Gastroesophageal sphincter (tissue), 3 donors: ENCODE results near the gene IER3.

Experiments used
- CTCF ChIP-seq, 4 experiments: fragments of 200-600 bp in 2 of 4; fragments of 450-650 bp in 2 of 4; sonication (generic) in 1 of 4; IDR thresholded peaks; one replicate each; pipeline ENCODE4 v1.5.1; 2017 to 2019; ENCODE audit warnings: antibody characterized with exemption in 4 of 4, mild to moderate bottlenecking in 2 of 4, moderate library complexity in 2 of 4
- EP300 ChIP-seq: sonication (generic); formaldehyde crosslinking; IDR thresholded peaks from one replicate; pipeline ENCODE4 v1.6.1; 2017; ENCODE audit warnings: antibody characterized with exemption, mild to moderate bottlenecking
- POLR2A ChIP-seq, 2 donors: fragments of 450-650 bp; IDR thresholded peaks; one replicate each; pipeline ENCODE4 v1.6.1; 2017; ENCODE audit warnings: antibody characterized with exemption in 2 of 2, mild to moderate bottlenecking in 2 of 2, moderate library complexity in 1 of 2
- POLR2AphosphoS5 ChIP-seq: sonication (generic); formaldehyde crosslinking; IDR thresholded peaks from one replicate; pipeline ENCODE4 v1.6.1; 2017; ENCODE audit warnings: antibody characterized with exemption

GRCh38 chr6:30705620-30706019, 38.7 kb downstream of the IER3 start:
- TF ChIP-seq CTCF (IDR thresholded peaks at IDR 0.05) (no peak), POLR2AphosphoS5 (no peak), EP300 (no peak), POLR2A (IDR thresholded peaks at IDR 0.05) (no peak)
